ENCODE data around the gene ZNF407.

GRCh38 chr18:74662622-74663021, 65.0 kb downstream of the ZNF407 start:
- no peak for TF ChIP-seq FOXK2 (IDR thresholded peaks at IDR 0.05)
- TF ChIP-seq BHLHE40 (IDR thresholded peaks at IDR 0.05; ENCODE audit: borderline replicate concordance): no peak
- no peak for TF ChIP-seq FOXM1 (IDR thresholded peaks at IDR 0.05; ENCODE audit: borderline replicate concordance)
- TF ChIP-seq ELF4 (IDR thresholded peaks at IDR 0.05): no peak
- TF ChIP-seq TARDBP (IDR thresholded peaks at IDR 0.05): no peak
- no peak for TF ChIP-seq SP1 (IDR thresholded peaks at IDR 0.05)
- no peak for TF ChIP-seq FOXA1 (IDR thresholded peaks at IDR 0.05)
- TF ChIP-seq ZNF384 (IDR thresholded peaks at IDR 0.05): no peak
- no peak for TF ChIP-seq ARNT (IDR thresholded peaks at IDR 0.05)
- no peak for TF ChIP-seq PKNOX1 (IDR thresholded peaks at IDR 0.05)
